ENCODE results near the gene OSBPL8. TPM values are rescaled to one million over a fixed set of nuclear protein-coding genes. Genes with fewer than 3 reads are reported as not detected.

The OSBPL8 gene
- total and polyA plus RNA-seq, 9 of the 15 experiments (the other 6 are each of a cell fraction or from before 2014, with no cell fraction given): 17.4 to 82.7 (median 42.8) TPM

DNA sequence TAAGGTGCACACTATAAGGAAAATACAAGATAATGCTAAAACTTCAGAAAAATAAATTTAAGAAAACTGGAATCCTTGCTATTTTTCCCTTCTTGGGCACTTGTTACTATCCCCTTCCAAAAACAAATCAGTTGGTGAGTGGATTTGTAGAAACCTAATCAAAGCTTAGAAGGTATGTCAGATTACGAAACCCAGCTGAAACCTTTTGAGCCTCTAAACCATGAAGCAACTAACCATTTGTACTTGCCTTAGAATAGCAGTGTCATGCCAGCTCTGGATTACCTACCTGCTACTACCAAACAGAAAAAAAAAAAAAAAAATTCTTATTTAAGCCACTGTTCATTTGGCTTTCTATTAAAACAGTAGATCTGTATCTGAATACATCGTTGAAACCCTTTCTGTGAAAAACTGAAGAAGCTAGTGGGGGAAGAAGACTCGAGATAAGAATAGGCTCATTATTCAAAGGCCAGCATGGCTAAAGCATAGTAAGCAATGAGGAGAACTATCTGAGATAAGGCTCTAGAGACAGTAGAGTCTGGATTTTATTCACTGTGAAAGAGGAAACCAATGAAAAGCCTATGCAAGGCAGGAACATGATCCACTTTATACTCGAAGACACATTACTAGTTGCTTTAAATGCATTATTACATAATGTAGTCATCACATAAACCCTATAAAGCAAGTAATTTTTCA is 30.2 kb downstream of the OSBPL8 start (continued):
- no peak for TF ChIP-seq EP400 (IDR thresholded peaks at IDR 0.05)
- TF ChIP-seq DPF2 (IDR thresholded peaks at IDR 0.05): peak; percentile 43; the same call in 1 of the 2 replicates
- TF ChIP-seq ARID1B (IDR thresholded peaks at IDR 0.05): peak; percentile 22; the same call in 1 of the 2 replicates
- TF ChIP-seq CCAR2 (IDR thresholded peaks at IDR 0.05; ENCODE audit: low read depth, low read length): no peak
- TF ChIP-seq, protein P1, sequence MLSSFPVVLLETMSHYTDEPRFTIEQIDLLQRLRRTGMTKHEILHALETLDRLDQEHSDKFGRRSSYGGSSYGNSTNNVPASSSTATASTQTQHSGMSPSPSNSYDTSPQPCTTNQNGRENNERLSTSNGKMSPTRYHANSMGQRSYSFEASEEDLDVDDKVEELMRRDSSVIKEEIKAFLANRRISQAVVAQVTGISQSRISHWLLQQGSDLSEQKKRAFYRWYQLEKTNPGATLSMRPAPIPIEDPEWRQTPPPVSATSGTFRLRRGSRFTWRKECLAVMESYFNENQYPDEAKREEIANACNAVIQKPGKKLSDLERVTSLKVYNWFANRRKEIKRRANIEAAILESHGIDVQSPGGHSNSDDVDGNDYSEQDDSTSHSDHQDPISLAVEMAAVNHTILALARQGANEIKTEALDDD (IDR thresholded peaks at IDR 0.05): peak; percentile 43
- TF ChIP-seq, protein P2, sequence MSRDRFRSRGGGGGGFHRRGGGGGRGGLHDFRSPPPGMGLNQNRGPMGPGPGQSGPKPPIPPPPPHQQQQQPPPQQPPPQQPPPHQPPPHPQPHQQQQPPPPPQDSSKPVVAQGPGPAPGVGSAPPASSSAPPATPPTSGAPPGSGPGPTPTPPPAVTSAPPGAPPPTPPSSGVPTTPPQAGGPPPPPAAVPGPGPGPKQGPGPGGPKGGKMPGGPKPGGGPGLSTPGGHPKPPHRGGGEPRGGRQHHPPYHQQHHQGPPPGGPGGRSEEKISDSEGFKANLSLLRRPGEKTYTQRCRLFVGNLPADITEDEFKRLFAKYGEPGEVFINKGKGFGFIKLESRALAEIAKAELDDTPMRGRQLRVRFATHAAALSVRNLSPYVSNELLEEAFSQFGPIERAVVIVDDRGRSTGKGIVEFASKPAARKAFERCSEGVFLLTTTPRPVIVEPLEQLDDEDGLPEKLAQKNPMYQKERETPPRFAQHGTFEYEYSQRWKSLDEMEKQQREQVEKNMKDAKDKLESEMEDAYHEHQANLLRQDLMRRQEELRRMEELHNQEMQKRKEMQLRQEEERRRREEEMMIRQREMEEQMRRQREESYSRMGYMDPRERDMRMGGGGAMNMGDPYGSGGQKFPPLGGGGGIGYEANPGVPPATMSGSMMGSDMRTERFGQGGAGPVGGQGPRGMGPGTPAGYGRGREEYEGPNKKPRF (IDR thresholded peaks at IDR 0.05; ENCODE audit: low read depth, low read length): no peak
- TF ChIP-seq, protein P3, sequence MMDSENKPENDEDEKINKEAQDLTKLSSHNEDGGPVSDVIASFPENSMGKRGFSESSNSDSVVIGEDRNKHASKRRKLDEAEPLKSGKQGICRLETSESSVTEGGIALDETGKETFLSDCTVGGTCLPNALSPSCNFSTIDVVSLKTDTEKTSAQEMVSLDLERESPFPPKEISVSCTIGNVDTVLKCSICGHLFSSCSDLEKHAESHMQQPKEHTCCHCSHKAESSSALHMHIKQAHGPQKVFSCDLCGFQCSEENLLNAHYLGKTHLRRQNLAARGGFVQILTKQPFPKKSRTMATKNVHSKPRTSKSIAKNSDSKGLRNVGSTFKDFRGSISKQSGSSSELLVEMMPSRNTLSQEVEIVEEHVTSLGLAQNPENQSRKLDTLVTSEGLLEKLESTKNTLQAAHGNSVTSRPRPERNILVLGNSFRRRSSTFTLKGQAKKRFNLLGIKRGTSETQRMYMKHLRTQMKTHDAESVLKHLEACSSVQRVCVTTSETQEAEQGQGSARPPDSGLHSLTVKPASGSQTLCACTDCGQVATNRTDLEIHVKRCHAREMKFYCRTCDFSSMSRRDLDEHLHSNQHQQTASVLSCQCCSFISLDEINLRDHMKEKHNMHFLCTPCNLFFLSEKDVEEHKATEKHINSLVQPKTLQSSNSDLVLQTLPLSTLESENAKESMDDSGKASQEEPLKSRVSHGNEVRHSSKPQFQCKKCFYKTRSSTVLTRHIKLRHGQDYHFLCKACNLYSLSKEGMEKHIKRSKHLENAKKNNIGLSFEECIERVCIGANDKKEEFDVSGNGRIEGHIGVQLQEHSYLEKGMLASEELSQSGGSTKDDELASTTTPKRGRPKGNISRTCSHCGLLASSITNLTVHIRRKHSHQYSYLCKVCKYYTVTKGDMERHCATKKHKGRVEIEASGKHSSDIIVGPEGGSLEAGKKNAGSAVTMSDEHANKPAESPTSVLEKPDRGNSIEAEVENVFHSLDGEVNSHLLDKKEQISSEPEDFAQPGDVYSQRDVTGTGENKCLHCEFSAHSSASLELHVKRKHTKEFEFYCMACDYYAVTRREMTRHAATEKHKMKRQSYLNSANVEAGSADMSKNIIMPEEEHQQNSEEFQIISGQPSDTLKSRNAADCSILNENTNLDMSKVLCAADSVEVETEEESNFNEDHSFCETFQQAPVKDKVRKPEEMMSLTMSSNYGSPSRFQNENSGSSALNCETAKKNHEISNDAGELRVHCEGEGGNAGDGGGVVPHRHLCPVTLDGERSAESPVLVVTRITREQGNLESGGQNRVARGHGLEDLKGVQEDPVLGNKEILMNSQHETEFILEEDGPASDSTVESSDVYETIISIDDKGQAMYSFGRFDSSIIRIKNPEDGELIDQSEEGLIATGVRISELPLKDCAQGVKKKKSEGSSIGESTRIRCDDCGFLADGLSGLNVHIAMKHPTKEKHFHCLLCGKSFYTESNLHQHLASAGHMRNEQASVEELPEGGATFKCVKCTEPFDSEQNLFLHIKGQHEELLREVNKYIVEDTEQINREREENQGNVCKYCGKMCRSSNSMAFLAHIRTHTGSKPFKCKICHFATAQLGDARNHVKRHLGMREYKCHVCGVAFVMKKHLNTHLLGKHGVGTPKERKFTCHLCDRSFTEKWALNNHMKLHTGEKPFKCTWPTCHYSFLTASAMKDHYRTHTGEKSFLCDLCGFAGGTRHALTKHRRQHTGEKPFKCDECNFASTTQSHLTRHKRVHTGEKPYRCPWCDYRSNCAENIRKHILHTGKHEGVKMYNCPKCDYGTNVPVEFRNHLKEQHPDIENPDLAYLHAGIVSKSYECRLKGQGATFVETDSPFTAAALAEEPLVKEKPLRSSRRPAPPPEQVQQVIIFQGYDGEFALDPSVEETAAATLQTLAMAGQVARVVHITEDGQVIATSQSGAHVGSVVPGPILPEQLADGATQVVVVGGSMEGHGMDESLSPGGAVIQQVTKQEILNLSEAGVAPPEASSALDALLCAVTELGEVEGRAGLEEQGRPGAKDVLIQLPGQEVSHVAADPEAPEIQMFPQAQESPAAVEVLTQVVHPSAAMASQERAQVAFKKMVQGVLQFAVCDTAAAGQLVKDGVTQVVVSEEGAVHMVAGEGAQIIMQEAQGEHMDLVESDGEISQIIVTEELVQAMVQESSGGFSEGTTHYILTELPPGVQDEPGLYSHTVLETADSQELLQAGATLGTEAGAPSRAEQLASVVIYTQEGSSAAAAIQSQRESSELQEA (IDR thresholded peaks at IDR 0.05; ENCODE audit: low read depth): no peak
- TF ChIP-seq C11orf30 (IDR thresholded peaks at IDR 0.05; ENCODE audit: low read depth): no peak
- TF ChIP-seq, protein P4, sequence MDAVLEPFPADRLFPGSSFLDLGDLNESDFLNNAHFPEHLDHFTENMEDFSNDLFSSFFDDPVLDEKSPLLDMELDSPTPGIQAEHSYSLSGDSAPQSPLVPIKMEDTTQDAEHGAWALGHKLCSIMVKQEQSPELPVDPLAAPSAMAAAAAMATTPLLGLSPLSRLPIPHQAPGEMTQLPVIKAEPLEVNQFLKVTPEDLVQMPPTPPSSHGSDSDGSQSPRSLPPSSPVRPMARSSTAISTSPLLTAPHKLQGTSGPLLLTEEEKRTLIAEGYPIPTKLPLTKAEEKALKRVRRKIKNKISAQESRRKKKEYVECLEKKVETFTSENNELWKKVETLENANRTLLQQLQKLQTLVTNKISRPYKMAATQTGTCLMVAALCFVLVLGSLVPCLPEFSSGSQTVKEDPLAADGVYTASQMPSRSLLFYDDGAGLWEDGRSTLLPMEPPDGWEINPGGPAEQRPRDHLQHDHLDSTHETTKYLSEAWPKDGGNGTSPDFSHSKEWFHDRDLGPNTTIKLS (IDR thresholded peaks at IDR 0.05; ENCODE audit: borderline replicate concordance, low read depth): no peak
- no peak for TF ChIP-seq EP300 (IDR thresholded peaks at IDR 0.05; ENCODE audit: low read length)
- no peak for TF ChIP-seq NFXL1 (CRISPR knock-in tag; IDR thresholded peaks at IDR 0.05)
- TF ChIP-seq RUNX1 (IDR thresholded peaks at IDR 0.05; ENCODE audit: low read depth): no peak
- TF ChIP-seq ZKSCAN1 (IDR thresholded peaks at IDR 0.05; ENCODE audit: low read depth, low read length): no peak
- no peak for TF ChIP-seq ZNF76 (CRISPR knock-in tag; IDR thresholded peaks at IDR 0.05; ENCODE audit: borderline replicate concordance)
- no peak for TF ChIP-seq SMARCE1 (IDR thresholded peaks at IDR 0.05)
- TF ChIP-seq NFE2 (IDR thresholded peaks at IDR 0.05; ENCODE audit: low read depth): 0 out of 2 replicates have a peak, but pooled peaks have one; percentile 30
- no peak for TF ChIP-seq PTRF (tag; IDR thresholded peaks at IDR 0.05)
